GM19452 (cell line): Measurements from ENCODE around the gene FAM199X.
"Not testable (repeated sequence)": the region's sequence is repeated elsewhere in the genome, so short reads cannot be mapped to it uniquely, and the experiment has no call there.

Experiments used
- ATAC-seq: cut with Tn5 transposase; IDR thresholded peaks from one replicate; pipeline ENCODE4 v1.9.1; 2021; ENCODE audit not compliant: unreplicated experiment

The FAM199X gene

DNA sequence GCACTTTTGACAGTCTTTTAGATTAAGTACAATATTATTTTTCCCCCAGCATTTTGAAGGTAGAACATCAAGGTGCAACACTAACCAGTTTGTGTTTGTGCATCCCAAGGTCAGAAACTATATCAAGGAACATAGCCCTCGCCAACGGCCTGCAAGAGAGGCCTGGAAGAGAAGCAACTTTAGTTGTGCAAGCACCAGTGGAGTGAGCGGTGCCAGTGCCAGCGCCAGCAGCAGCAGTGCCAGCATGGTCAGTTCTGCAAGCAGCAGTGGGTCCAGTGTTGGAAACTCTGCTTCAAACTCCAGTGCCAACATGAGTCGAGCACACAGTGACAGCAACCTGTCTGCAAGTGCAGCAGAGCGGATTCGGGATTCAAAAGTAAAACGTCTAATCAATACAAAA is 21.7 kb downstream of the FAM199X start:
- ATAC-seq: no peak

DNA sequence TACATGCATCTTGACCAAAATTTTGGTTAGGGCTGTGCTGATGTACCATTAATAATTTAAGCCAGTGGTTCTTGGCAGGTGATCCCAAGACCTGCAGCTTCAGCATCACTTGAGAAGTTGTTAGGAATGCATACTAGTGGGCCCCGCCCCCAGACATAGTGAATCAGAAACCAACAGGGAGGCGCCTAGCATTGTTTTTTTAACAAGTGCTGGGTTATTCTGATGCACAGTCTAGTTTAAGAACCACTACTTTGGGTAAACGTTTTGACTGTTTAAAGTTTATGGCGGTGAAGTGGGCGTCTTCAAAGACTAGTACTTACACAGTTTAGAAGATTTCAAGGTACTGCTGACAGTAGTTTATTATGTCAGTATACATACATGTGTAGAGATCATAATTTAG is 23.6 kb downstream of the FAM199X start:
- ATAC-seq: no peak

DNA sequence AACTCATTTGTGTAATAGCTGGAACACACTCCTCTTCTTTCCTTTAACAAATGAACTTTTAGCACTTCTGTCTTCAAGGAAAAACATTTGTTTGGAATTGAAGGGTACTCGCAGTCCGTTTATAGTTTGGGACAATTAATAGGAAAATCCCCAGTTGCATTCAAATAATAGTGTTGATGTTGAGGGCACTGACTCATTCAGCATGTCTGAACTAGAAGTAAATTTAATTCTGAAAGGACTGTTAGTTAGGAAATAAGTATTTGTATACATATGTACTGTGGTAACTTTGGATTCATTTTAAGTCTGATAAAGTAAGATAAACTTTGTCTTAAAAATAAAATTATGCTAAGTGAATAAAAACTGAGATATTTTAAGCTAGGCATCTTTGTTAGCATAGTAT is 27.2 kb downstream of the FAM199X start:
- no peak for ATAC-seq

DNA sequence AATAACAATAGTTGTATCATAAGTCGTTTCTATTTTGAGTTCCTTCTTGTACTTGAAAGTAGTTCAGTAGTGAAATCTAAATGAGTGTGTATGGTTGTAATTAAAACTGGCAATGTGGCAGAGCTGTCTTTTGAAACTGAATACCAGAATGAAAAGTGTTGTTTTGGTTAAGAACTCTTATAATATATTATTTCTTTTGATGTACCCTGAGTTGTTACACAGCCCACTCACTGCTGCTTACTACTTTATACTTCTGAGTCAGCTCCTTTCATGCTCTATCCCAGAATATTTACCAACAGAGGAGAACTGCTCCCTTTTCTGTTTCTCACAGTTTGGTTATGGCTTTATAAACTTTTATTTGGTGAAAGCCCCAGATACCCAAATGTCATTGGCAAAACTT is 28.8 kb downstream of the FAM199X start:
- ATAC-seq: no peak

DNA sequence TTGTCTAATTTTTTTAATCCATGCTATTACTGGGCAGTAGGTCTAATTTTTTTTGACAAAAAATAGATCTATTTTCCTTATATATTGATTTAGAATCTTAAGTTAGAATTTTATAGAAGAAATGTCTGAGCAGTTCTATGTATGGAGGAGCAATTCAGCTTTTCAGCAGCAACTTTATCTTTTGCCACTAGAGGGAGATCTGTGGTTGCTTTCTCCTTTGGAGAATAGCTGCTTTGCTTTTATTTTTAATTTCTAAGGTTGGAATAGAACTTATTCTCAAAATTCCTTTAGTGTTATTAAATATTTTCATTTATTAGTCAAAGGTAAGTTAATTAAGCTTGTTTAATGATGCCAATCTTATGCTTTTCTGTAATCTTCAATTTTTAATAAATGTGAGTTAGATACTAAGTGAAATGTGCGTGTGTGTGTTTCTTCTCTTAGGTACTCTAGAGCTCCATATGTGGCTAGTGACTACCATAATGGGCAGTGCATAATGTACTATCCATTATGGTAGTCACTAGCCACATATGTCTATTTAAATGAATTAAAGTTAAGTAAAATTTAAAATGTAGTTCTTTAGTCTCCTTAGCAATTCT is 29.3 kb downstream of the FAM199X start:
- peak; percentile 69 for ATAC-seq

DNA sequence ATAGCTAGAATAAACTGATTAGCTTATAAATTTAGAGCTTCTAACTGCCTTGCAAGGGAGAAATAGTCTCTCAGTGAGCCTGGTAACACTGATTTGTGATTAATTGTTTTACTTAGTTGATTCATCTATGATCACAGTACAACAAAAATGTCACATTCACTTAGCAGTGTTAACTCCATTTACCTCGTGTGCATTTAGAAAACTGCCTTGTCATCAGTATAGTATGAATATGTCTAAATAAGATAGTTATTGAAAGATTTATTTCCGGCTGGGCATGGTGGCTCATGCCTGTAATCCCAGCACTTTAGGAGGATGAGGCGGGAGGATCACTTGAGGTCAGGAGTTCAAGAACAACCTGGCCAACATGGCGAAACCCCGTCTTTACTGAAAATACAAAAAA is 39.3 kb downstream of the FAM199X start:
- no peak for ATAC-seq

DNA sequence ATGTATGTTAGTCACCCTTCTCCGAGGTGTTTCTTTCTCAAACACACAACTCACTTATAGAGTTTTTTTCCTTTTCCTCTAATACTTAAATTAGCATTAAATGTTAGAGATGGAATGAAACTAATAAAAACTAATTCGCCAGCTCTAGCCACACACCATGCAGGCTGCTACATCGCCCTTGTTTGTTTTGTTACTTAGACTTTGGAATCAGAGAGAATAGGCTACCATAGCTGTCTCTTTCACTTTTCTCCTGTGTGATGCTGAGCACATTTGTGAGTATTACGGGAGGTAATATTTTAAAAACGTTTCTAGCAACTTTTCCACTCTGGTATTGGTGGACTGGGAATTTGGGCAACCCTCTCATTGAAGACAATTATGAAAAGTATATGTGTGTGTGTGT is 44.9 kb downstream of the FAM199X start:
- no peak for ATAC-seq

DNA sequence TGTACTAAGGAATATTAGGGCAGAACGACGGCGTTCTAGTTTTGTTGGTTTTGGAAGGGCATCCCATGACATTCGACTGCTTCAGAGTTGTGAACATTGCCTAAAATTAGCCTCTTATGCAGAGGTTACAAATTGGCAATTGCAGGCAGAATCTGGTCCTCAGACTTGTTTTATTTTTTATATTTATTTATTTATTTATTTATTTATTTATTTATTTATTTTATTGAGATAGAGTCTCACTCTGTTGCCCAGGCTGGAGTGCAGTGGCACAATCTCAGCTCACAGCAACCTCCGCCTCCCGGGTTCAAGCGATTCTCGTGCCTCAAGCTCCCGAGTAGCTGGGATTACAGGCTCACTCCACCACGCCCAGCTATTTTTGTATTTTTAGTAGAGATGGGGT is 63.8 kb downstream of the FAM199X start:
- ATAC-seq: not testable (repeated sequence)
